GM12872 (cell line): ENCODE data around the gene TEKTIP1.

Experiments
- TF ChIP-seq, protein P1 (sequence below): IDR thresholded peaks from 3 replicates; pipeline ENCODE4 v1.5.1; 2011; ENCODE audit warnings: low read depth, mild to moderate bottlenecking, low read length, moderate library complexity; ENCODE audit not compliant: insufficient read depth

Gene TEKTIP1

DNA sequence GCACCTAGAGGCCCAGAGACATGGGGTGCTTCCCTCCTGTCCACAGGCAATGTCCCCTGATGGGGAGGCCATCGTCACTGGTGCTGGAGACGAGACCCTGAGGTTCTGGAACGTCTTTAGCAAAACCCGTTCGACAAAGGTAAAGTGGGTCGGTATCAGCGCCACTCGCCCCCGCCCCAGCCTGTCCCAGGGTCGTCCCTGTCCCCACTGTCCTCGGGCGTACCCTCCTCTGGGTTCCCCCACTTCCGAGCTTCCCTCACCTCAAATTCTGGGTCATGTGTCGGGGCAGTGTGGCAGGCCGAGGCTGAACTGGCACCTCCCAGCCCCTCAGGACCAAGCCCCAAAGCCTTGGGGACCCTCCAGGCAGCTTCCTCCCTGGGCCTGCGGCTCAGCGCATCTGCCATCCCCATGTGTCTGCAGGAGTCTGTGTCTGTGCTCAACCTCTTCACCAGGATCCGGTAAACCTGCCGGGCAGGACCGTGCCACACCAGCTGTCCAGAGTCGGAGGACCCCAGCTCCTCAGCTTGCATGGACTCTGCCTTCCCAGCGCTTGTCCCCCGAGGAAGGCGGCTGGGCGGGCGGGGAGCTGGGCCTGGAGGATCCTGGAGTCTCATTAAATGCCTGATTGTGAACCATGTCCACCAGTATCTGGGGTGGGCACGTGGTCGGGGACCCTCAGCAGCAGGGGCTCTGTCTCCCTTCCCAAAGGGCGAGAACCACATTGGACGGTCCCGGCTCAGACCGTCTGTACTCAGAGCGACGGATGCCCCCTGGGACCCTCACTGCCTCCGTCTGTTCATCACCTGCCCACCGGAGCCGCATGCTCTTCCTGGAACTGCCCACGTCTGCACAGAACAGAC lies 4.4 kb upstream of the TEKTIP1 start:
- TF ChIP-seq, protein P1, sequence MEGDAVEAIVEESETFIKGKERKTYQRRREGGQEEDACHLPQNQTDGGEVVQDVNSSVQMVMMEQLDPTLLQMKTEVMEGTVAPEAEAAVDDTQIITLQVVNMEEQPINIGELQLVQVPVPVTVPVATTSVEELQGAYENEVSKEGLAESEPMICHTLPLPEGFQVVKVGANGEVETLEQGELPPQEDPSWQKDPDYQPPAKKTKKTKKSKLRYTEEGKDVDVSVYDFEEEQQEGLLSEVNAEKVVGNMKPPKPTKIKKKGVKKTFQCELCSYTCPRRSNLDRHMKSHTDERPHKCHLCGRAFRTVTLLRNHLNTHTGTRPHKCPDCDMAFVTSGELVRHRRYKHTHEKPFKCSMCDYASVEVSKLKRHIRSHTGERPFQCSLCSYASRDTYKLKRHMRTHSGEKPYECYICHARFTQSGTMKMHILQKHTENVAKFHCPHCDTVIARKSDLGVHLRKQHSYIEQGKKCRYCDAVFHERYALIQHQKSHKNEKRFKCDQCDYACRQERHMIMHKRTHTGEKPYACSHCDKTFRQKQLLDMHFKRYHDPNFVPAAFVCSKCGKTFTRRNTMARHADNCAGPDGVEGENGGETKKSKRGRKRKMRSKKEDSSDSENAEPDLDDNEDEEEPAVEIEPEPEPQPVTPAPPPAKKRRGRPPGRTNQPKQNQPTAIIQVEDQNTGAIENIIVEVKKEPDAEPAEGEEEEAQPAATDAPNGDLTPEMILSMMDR, result no peak

DNA sequence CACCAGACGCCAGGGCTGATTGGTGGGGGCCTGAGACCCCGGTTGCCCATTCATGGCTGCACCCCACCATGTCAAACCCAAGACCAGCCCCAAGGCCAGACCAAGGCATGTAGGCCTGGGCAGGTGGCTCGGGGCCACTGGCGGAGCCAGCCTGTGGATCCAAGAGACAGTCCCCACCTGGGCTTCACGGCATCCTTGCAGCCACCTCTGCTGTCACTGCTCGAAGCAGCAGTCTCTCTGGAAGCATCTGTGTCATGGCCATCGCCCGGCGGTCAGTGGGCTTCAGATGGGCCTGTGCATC lies 3.8 kb upstream of the TEKTIP1 start:
- TF ChIP-seq, protein P1, result no peak

DNA sequence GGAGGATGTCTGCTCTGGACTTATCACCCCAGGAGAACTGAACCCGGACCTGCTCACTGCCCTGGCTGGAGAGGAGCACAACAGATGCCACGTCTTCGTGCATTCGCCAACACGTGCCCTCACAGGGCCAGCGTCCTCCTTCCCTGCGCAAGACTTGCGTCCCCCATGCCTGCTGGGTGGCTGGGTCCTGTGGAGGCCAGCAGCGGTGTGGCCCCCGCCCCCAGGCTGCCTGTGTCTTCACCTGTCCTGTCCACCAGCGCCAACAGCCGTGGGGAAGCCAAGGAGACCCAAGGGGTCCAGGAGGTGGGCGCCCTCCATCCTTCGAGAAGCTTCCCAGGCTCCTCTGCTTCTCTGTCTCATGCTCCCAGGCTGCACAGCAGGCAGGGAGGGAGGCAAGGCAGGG lies 3.4 kb upstream of the TEKTIP1 start:
- TF ChIP-seq, protein P1, result no peak

DNA sequence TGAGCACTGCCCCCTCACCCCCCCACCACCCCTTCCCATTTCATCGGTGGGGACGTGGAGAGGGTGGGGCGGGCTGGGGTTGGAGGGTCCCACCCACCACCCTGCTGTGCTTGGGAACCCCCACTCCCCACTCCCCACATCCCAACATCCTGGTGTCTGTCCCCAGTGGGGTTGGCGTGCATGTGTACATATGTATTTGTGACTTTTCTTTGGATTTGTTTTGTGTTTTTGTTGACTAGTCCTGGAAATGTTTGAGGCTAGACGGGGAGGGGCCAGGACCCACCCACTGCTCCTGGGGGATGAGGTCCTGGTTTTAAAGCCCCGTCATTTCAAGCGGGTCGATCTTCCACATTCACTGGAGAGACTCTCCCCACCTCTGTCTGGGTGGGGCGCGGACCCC lies 3.0 kb upstream of the TEKTIP1 start:
- TF ChIP-seq, protein P1, result no peak

GRCh38 chr19:3536429-3537100 lies 2.4 kb upstream of the TEKTIP1 start:
- TF ChIP-seq, protein P1, result no peak

DNA sequence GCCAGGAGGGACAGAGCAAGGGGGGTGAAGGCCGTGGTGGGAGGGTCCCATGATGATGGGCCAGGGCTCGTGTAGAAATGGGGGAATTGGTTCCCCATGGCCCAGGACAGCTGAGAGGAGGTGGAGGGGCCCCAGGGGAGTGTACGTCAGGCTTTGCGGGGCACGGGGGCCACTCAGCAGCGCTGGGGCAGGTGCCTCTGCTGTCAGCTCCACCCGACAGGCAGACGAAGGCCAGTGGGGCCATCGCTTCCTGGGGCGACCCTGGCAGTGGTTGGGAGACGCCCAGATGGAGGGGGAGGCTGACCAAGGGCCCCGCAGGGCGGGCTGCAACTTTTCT lies 1.9 kb upstream of the TEKTIP1 start:
- TF ChIP-seq, protein P1, result no peak

DNA sequence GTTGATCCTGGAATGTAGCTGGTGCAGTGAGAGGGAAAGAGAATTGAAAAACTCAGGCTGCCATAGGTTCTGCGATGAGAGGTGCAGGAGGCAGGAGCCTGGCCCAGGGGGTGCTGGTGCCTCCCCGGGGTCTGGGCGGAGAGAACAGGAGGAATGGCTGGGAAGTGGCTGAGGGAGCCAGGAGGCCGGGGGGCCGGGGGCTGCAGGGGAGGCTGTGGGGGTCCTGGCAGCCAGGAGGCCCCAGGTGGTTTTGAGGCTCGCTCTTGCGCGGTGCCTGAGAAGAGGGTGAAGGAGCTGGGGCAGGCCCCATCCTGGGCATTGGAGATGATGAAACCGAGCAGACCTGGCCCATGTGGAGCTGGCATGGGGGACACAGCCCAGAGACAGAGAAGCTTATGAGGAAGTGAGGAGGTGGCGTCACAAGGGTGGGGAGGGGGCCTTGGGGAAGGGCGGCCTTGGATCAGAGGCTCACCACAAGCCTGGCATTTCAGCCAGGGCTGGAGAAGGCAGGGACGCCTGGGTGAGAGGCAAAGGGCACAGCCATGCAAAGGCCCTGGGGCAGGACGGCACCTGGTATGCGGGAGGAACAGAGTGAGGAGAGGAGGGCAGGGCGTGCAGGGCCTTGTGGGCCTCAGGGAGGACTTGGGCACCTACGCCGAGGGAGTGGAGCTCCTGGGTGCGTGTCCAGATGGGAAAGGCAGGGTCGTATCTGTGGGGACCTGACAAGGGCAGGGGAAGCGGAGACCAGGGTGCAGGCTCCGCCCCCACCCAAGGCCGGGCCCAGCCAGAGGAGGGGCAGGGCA lies 1.3 kb upstream of the TEKTIP1 start:
- TF ChIP-seq, protein P1, result no peak
